IMR-90 (cell line): ENCODE data around the gene LDLRAD4. TPM values are rescaled to one million over a fixed set of nuclear protein-coding genes. Genes with fewer than 3 reads are reported as not detected.
A peak's percentile ranks its signal among the peaks of the same experiment; 100 is the strongest.

Experiments
- ATAC-seq: fragments of 200-7000 bp; cut with Tn5 transposase; 2 replicates; pipeline ENCODE4 v1.9.1; 2020; ENCODE audit warnings: low read depth, mild to moderate bottlenecking, moderate library complexity
- BruUV-seq: library from RNA; stranded (reverse); fragments of 400-500 nt; replicated peaks from 2 replicates; lab custom pipeline; 2021; lab: Mats Ljungman, UMichigan
- CTCF ChIA-PET: fragments of 300-600 bp; formaldehyde crosslinking; extraction: SDS; loops from one replicate; lab custom pipeline; 2021; ENCODE audit warnings: antibody characterized with exemption; lab: Yijun Ruan, JAX
- POLR2A ChIA-PET: fragments of 300-600 bp; sonication (Branson Sonifier 250); formaldehyde crosslinking; loops from one replicate; lab custom pipeline; 2022; ENCODE audit warnings: antibody characterized with exemption; ENCODE audit not compliant: unreplicated experiment; lab: Charles Lee
- DNase-seq: peaks from one replicate; pipeline ENCODE4 v3.0.0; 2013
- H2AFZ ChIP-seq: replicated peaks from 2 replicates; pipeline ENCODE3; 2013; ENCODE audit warnings: low read length, mild to moderate bottlenecking; ENCODE audit not compliant: poor library complexity
- H2AK5ac ChIP-seq: 2 replicates; pipeline ENCODE4 v1.6.1; 2013; ENCODE audit warnings: low read depth, low read length, inconsistent platforms
- H2AK9ac ChIP-seq: replicated peaks from 2 replicates; pipeline ENCODE3; 2013; ENCODE audit warnings: mild to moderate bottlenecking, low read depth, low read length, moderate library complexity; ENCODE audit not compliant: poor library complexity
- H2BK120ac ChIP-seq: 2 replicates; pipeline ENCODE4 v1.6.1; 2013; ENCODE audit warnings: low read depth, low read length, inconsistent platforms
- H2BK15ac ChIP-seq: 3 replicates; pipeline ENCODE4 v1.6.1; 2013; ENCODE audit warnings: low read depth, low read length, inconsistent platforms
- H2BK20ac ChIP-seq: 2 replicates; pipeline ENCODE4 v1.6.1; 2013; ENCODE audit warnings: low read depth, mild to moderate bottlenecking, inconsistent platforms, low read length, moderate library complexity
- H2BK5ac ChIP-seq: 2 replicates; pipeline ENCODE4 v1.6.1; 2013; ENCODE audit warnings: mild to moderate bottlenecking, low read depth, low read length, inconsistent platforms; ENCODE audit not compliant: poor library complexity, severe bottlenecking
- H3K14ac ChIP-seq: replicated peaks from 2 replicates; pipeline ENCODE4 v1.6.1; 2013; ENCODE audit warnings: low read depth, low read length, inconsistent platforms
- H3K18ac ChIP-seq: 2 replicates; pipeline ENCODE4 v1.6.1; 2013; ENCODE audit warnings: low read depth, low read length, control low read depth
- H3K23ac ChIP-seq: 2 replicates; pipeline ENCODE4 v1.6.1; 2013; ENCODE audit warnings: low read depth, low read length, inconsistent platforms
- H3K27ac ChIP-seq: 2 replicates; pipeline ENCODE4 v1.5.1; 2013; ENCODE audit warnings: mild to moderate bottlenecking, control low read depth, low read length; ENCODE audit not compliant: insufficient read depth
- H3K27me3 ChIP-seq: 2 replicates; pipeline ENCODE4 v1.6.1; 2013; ENCODE audit warnings: low read length; ENCODE audit not compliant: control insufficient read depth, insufficient read depth
- H3K36me3 ChIP-seq: 2 replicates; pipeline ENCODE4 v1.6.1; 2013; ENCODE audit warnings: low read length, mixed read lengths; ENCODE audit not compliant: control insufficient read depth, insufficient read depth
- H3K4ac ChIP-seq: 2 replicates; pipeline ENCODE4 v1.6.1; 2013; ENCODE audit warnings: low read depth, low read length, inconsistent platforms
- H3K4me1 ChIP-seq: 2 replicates; pipeline ENCODE4 v1.6.1; 2013; ENCODE audit warnings: low read length, mixed read lengths; ENCODE audit not compliant: control insufficient read depth, insufficient read depth
- H3K4me2 ChIP-seq: 2 replicates; pipeline ENCODE4 v1.6.1; 2013; ENCODE audit warnings: low read depth, mild to moderate bottlenecking, control low read depth, low read length, moderate library complexity
- H3K4me3 ChIP-seq: 2 replicates; pipeline ENCODE4 v1.5.1; 2013; ENCODE audit warnings: low read depth, mild to moderate bottlenecking, control low read depth, low read length, moderate library complexity; ENCODE audit not compliant: insufficient read depth
- H3K56ac ChIP-seq: 2 replicates; pipeline ENCODE4 v1.6.1; 2013; ENCODE audit warnings: low read length, inconsistent platforms; ENCODE audit not compliant: insufficient read depth; ENCODE audit errors: extremely low read depth
- H3K79me1 ChIP-seq, 2 experiments: 2 replicates each; pipeline ENCODE4 v1.6.1; 2013; ENCODE audit warnings: low read length in 2 of 2, inconsistent platforms in 1 of 2, low read depth in 1 of 2
- H3K9ac ChIP-seq: 2 replicates; pipeline ENCODE4 v1.6.1; 2013; ENCODE audit warnings: low read depth, low read length, control low read depth
- H3K9me1 ChIP-seq: 2 replicates; pipeline ENCODE4 v1.6.1; 2013; ENCODE audit warnings: low read length, inconsistent platforms; ENCODE audit not compliant: insufficient read depth
- H3K9me3 ChIP-seq: 2 replicates; pipeline ENCODE4 v1.6.1; 2013; ENCODE audit warnings: low read length; ENCODE audit not compliant: control insufficient read depth, insufficient read depth
- H4K20me1 ChIP-seq: 2 replicates; pipeline ENCODE4 v1.6.1; 2013; ENCODE audit warnings: low read length, inconsistent platforms; ENCODE audit not compliant: insufficient read depth
- H4K5ac ChIP-seq: 2 replicates; pipeline ENCODE4 v1.6.1; 2013; ENCODE audit warnings: mild to moderate bottlenecking, low read depth, low read length, control low read depth
- H4K8ac ChIP-seq, 2 experiments: 2 replicates each; pipeline ENCODE4 v1.6.1; 2013; ENCODE audit warnings: low read depth in 2 of 2, low read length in 2 of 2, control low read depth in 1 of 2, inconsistent platforms in 1 of 2
- H4K91ac ChIP-seq: 2 replicates; pipeline ENCODE4 v1.6.1; 2013; ENCODE audit warnings: low read depth, low read length, inconsistent platforms; ENCODE audit not compliant: insufficient read depth
- BHLHE40 ChIP-seq: fragments of 150-350 bp; IDR thresholded peaks from 2 replicates; pipeline ENCODE4 v1.6.1; 2016; ENCODE audit warnings: mild to moderate bottlenecking, low read depth, low read length
- FOS ChIP-seq: fragments of 150-350 bp; IDR thresholded peaks from 2 replicates; pipeline ENCODE4 v1.6.1; 2016; ENCODE audit warnings: low read depth, low read length
- MAZ ChIP-seq: IDR thresholded peaks from 2 replicates; pipeline ENCODE4 v1.6.1; 2012; ENCODE audit warnings: low read depth, mild to moderate bottlenecking, low read length, improper control_type of control experiment, moderate library complexity, borderline replicate concordance
- WGBS, 2 experiments: methylation state at CpG; one replicate each; pipeline versions ENCODE4 v1.1.5 to v1.1.7; 2013; ENCODE audit warnings: missing lambda C conversion rate in 2 of 2; ENCODE audit not compliant: insufficient read length in 1 of 2; ENCODE audit errors: extremely low coverage in 2 of 2; 5-methylcytosine and 5-hydroxymethylcytosine counted together
- dilution Hi-C: fragments of 300-500 bp; cut with HindIII; formaldehyde crosslinking; loops from one replicate; pipeline ENCODE4 v1.14.3; 2018; ENCODE audit warnings: low sequenced_read_pairs; ENCODE audit not compliant: unreplicated experiment
- in situ Hi-C: fragments of 300-500 bp; cut with MboI; formaldehyde crosslinking; loops from 3 replicates; pipeline ENCODE4 v1.14.3; 2019; ENCODE audit warnings: low sequenced_read_pairs, inconsistent platforms, mixed read lengths
- intact Hi-C: fragments of 100-400 bp; cut with micrococcal nuclease; formaldehyde crosslinking; loops from 2 replicates; pipeline ENCODE4 v1.10.0; 2022
- polyA plus RNA-seq, 3 experiments: library from polyadenylated mRNA; depleted of rRNA; stranded (reverse); fragments of >200 nt; gene quantifications; 2 replicates each; pipeline ENCODE4 v1.2.3, GENCODE V29; 2012; ENCODE audit warnings: low replicate concordance in 1 of 3
- total RNA-seq: library from RNA; depleted of rRNA; stranded (reverse); fragments of >200 nt; gene quantifications from 2 replicates; pipeline ENCODE4 v1.2.3, GENCODE V29; 2012

The LDLRAD4 gene
- total and polyA plus RNA-seq, 2 of the 4 experiments (the other 2 are of a cell fraction): not detected

- TF ChIP-seq MAZ: no peak
These were observed 1.7 kb upstream of the LDLRAD4 start (continued) for GRCh38 chr18:13216711-13217465.

DNA sequence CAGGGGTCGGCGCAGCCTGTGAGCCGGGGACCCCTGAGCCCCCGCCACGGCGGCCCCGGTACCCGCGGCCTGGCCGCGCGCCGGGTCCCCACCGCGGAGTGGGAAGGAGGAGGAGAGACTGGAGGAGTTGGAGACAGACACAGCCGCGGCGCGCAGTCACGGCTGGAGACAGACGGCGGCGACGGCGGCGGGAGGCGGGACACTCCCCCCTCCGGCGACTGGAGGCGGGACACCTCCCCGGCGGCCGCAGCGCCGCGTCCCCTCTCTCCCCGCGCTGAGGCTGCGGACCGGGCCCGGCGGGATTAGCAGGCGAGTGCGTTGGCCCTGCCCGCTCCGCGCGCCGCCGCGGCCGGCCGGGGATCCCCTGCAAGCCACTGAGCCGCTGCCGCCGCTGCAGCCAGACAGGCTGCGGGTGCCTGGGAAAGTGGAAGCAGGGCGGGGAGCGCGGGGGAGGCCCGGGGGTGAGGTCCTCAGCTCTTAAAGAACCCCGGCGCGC, 1.0 kb upstream of the LDLRAD4 start:
- intact Hi-C loops: loop anchor here (2.0 kb wide), 1 partner anchor 413 kb away; no protein-coding TSS in a partner anchor
- H3K18ac ChIP-seq: no peak overlapping the region
- no peak overlapping the region for H3K23ac ChIP-seq
- DNase-seq (peak; percentile 3), ATAC-seq (peak; percentile 40)
- H4K91ac ChIP-seq: no peak overlapping the region
- H2AFZ ChIP-seq: peak overlapping the region; percentile 77
- dilution Hi-C loops: no loop called here
- H3K4me3 ChIP-seq: peak overlapping the region; percentile 14; the same call in 1 of the 2 replicates
- CTCF ChIA-PET: no interaction called here
- POLR2A ChIA-PET: no interaction called here
- H3K9ac ChIP-seq: no peak overlapping the region
- no peaks in the 10 kb centered on the region; the same call in 1 of the 2 replicates for H3K9me3 ChIP-seq
- H2BK20ac ChIP-seq: no peak overlapping the region
- no peak overlapping the region for H2AK5ac ChIP-seq
- H3K4me1 ChIP-seq: no peaks in the 10 kb centered on the region; the same call in 1 of the 2 replicates
- peaks cover 62% of the 10 kb centered on the region for H3K27me3 ChIP-seq
- BruUV-seq: no TSS peak
- H3K4me2 ChIP-seq: no peak overlapping the region
- no peaks in the 10 kb centered on the region for H3K9me1 ChIP-seq
- H3K4ac ChIP-seq: no peak overlapping the region
- no peak for TF ChIP-seq BHLHE40
- TF ChIP-seq FOS: no peak
- H2BK5ac ChIP-seq: no peak overlapping the region
- no peak overlapping the region for H4K5ac ChIP-seq
- H3K79me1 ChIP-seq: no peaks in the 10 kb centered on the region
- H3K27ac ChIP-seq: no peak overlapping the region
- H4K8ac ChIP-seq: no peak overlapping the region
- H3K14ac ChIP-seq: no peak overlapping the region
- H3K56ac ChIP-seq: no peak overlapping the region
- no peak overlapping the region for H2BK120ac ChIP-seq
- H3K36me3 ChIP-seq: no peaks in the 10 kb centered on the region
- H2AK9ac ChIP-seq: no peak overlapping the region
- 0% methylated on average over 5 of the region's 64 CpGs; no CpG with 5 or more reads in 1 of the 2 experiments for WGBS, 2 experiments
- in situ Hi-C loops: no loop called here
- H2BK15ac ChIP-seq: no peak overlapping the region
- no peaks in the 10 kb centered on the region for H4K20me1 ChIP-seq
